PC-3 (cell line): ENCODE measurements around the gene DCLK3.

Experiments
- CTCF ChIP-seq: fragments of 300-600 bp; sonication (generic); conservative IDR thresholded peaks from 2 replicates; pipeline ENCODE4 v1.5.1; 2017; ENCODE audit warnings: antibody characterized with exemption, low read depth, mild to moderate bottlenecking, low read length
- EZH2 ChIP-seq: fragments of 300-600 bp; sonication (generic); IDR thresholded peaks from one replicate; pipeline ENCODE4 v1.6.1; 2017; ENCODE audit warnings: antibody characterized with exemption, mild to moderate bottlenecking, low read length; ENCODE audit not compliant: unreplicated experiment
- EZH2phosphoT487 ChIP-seq: fragments of 300-600 bp; sonication (generic); IDR thresholded peaks from 2 replicates; pipeline ENCODE4 v1.6.1; 2018; ENCODE audit warnings: mild to moderate bottlenecking, antibody characterized with exemption, low read length, borderline replicate concordance

DNA sequence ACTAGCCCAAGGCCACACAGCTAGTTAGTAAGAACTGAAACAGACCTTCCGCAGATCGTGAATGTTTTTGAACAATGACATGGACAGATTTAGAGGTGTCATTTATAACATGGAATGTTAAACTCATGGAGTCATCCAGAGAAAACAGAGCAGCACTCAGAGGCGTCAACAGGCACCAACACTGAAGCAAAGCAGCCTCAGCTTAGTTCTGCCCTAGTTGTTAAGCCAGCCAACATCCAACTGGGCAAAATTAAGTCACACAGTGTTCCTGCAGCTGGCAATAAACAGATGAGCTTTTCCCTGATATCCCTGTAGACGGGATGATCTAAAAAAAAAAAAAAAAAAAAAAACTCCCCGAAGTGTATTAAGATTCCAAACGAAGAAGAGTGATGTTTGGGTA is 13.6 kb downstream of the DCLK3 start:
- TF ChIP-seq CTCF (no peak), EZH2phosphoT487 (no peak), EZH2 (no peak)
